ENCODE data around the gene TMEM179.

DNA sequence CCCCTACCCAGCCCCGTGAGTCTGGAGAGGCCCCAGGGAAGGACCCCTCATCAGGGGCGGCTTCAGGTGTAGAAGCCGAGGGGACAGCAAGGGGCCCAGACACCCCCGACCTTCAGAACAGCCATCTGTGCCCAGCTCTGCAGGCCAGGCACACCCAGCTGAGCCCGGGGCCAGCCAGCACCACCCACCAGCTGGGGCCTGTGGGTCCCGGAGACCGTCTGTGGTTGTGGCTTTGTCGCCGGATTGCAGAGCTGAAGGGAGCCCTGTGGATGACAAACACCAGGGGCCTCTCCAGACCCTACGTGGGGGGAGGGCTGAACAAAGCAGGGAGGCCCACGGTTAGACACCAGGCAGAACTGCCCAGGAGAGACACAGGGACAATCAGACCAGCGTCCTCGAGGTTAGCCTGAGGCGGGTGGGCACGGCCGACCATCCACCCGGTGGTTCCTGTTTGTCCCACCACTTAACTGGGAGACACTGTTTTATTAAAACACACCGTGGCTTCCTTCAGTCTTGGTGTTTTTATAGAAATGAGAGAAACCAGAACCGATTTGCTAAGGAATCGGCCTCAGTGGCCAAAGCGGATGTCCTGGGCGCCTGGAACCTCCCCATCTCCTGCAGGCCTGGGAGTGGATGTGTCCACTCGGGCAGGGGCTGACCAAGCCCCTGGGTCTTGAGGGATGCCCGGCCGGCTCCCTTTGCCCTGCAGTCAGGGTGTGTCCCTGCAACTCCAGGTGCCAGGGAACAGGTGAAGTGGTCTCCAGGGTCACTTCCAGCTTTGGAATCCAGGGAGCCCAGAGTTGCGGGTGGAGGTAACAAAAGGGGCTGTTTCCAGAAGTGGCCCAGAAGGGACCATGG, 15.0 kb downstream of the TMEM179 start:
- TF ChIP-seq POLR2AphosphoS5 (IDR thresholded peaks at IDR 0.05) (no peak), POLR2A (IDR thresholded peaks at IDR 0.05) (no peak), EP300 (IDR thresholded peaks at IDR 0.05) (no peak)
- TF ChIP-seq, protein P1, sequence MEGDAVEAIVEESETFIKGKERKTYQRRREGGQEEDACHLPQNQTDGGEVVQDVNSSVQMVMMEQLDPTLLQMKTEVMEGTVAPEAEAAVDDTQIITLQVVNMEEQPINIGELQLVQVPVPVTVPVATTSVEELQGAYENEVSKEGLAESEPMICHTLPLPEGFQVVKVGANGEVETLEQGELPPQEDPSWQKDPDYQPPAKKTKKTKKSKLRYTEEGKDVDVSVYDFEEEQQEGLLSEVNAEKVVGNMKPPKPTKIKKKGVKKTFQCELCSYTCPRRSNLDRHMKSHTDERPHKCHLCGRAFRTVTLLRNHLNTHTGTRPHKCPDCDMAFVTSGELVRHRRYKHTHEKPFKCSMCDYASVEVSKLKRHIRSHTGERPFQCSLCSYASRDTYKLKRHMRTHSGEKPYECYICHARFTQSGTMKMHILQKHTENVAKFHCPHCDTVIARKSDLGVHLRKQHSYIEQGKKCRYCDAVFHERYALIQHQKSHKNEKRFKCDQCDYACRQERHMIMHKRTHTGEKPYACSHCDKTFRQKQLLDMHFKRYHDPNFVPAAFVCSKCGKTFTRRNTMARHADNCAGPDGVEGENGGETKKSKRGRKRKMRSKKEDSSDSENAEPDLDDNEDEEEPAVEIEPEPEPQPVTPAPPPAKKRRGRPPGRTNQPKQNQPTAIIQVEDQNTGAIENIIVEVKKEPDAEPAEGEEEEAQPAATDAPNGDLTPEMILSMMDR (IDR thresholded peaks at IDR 0.05) = no peak

Data from upper lobe of left lung (tissue), 4 donors.